Activated T-helper 2 cell treated with anti-CD3 and anti-CD28 coated beads, Interferon-gamma antibody, Interleukin-2, Interleukin-4, amounts not matched to agents 10 μg/mL and 5 μg/mL and 100 μg/mL, durations not matched to agents 14 hours and 24 hours and 36 hours (primary cell): ENCODE results near the gene ANKRD12. TPM values are rescaled to one million over a fixed set of nuclear protein-coding genes. Genes with fewer than 3 reads are reported as not detected.

Experiments
- DNase-seq: peaks from one replicate; pipeline ENCODE4 v3.0.0; 2021; ENCODE audit warnings: low spot score
- H3K27ac Mint-ChIP-seq: one replicate; pipeline ENCODE4 v1.8.0; 2021; ENCODE audit warnings: mixed read lengths
- H3K27me3 Mint-ChIP-seq: one replicate; pipeline ENCODE4 v1.8.0; 2021; ENCODE audit warnings: low read depth, mixed read lengths
- H3K36me3 Mint-ChIP-seq: one replicate; pipeline ENCODE4 v1.8.0; 2021; ENCODE audit warnings: low read depth, mixed read lengths
- H3K4me1 Mint-ChIP-seq: one replicate; pipeline ENCODE4 v1.8.0; 2021; ENCODE audit warnings: low read depth, mixed read lengths
- H3K4me3 Mint-ChIP-seq: one replicate; pipeline ENCODE4 v1.8.0; 2021; ENCODE audit warnings: low read depth, mild to moderate bottlenecking, moderate library complexity, mixed read lengths
- H3K9me3 Mint-ChIP-seq: one replicate; pipeline ENCODE4 v1.8.0; 2021; ENCODE audit warnings: mixed read lengths
- intact Hi-C: fragments of 100-400 bp; cut with micrococcal nuclease; formaldehyde crosslinking; loops from one replicate; pipeline ENCODE4 v1.15.1; 2023
- total RNA-seq: library from RNA; stranded (reverse); gene quantifications from 2 replicates; pipeline ENCODE4 v1.2.3, GENCODE V29; 2022

ANKRD12 gene
- total RNA-seq, 1 donor from 2014 or later: 68.7 TPM

- H3K36me3 Mint-ChIP-seq: peaks cover 55% of the 10 kb centered on the region
- no peak overlapping the region for H3K4me3 Mint-ChIP-seq
- no peaks in the 10 kb centered on the region for H3K27me3 Mint-ChIP-seq
- H3K27ac Mint-ChIP-seq: no peak overlapping the region
- DNase-seq: no peak
- no peaks in the 10 kb centered on the region for H3K4me1 Mint-ChIP-seq
- H3K9me3 Mint-ChIP-seq: no peaks in the 10 kb centered on the region
- intact Hi-C loops: no loop called here
These were observed 139.3 kb downstream of the ANKRD12 start for GRCh38 chr18:9275890-9276289.

- intact Hi-C loops: no loop called here
- Mint-ChIP-seq H3K27me3 (no peaks in the 10 kb centered on the region), H3K4me1 (no peaks in the 10 kb centered on the region), H3K4me3 (no peak overlapping the region), H3K9me3 (no peaks in the 10 kb centered on the region), H3K36me3 (peaks cover 49% of the 10 kb centered on the region), H3K27ac (no peak overlapping the region)
- DNase-seq: no peak
These were observed 141.4 kb downstream of the ANKRD12 start for GRCh38 chr18:9278028-9278427.

- no peaks in the 10 kb centered on the region for H3K27me3 Mint-ChIP-seq
- peaks cover 38% of the 10 kb centered on the region for H3K36me3 Mint-ChIP-seq
- no peaks in the 10 kb centered on the region for H3K4me1 Mint-ChIP-seq
- no peaks in the 10 kb centered on the region for H3K9me3 Mint-ChIP-seq
- no peak overlapping the region for H3K4me3 Mint-ChIP-seq
- intact Hi-C loops: no loop called here
- DNase-seq: no peak
- no peak overlapping the region for H3K27ac Mint-ChIP-seq
These were observed 144.3 kb downstream of the ANKRD12 start for GRCh38 chr18:9280849-9281248.

- Mint-ChIP-seq H3K27ac (no peak overlapping the region), H3K27me3 (no peaks in the 10 kb centered on the region), H3K4me3 (no peak overlapping the region), H3K4me1 (no peaks in the 10 kb centered on the region), H3K9me3 (no peaks in the 10 kb centered on the region), H3K36me3 (peaks cover 34% of the 10 kb centered on the region)
- intact Hi-C loops: no loop called here
- DNase-seq: no peak
These were observed 145.2 kb downstream of the ANKRD12 start for GRCh38 chr18:9281780-9282179.

GRCh38 chr18:9283791-9284190 is 147.2 kb downstream of the ANKRD12 start:
- Mint-ChIP-seq H3K4me3 (no peak overlapping the region), H3K9me3 (peaks cover 4% of the 10 kb centered on the region), H3K27me3 (no peaks in the 10 kb centered on the region), H3K4me1 (no peaks in the 10 kb centered on the region), H3K36me3 (peaks cover 26% of the 10 kb centered on the region), H3K27ac (no peak overlapping the region)
- intact Hi-C loops: no loop called here
- no peak for DNase-seq

GRCh38 chr18:9285604-9286003 is 149.0 kb downstream of the ANKRD12 start:
- no peak for DNase-seq
- Mint-ChIP-seq H3K27ac (no peak overlapping the region), H3K36me3 (peaks cover 17% of the 10 kb centered on the region), H3K4me3 (no peak overlapping the region), H3K27me3 (no peaks in the 10 kb centered on the region), H3K4me1 (no peaks in the 10 kb centered on the region), H3K9me3 (peaks cover 4% of the 10 kb centered on the region)
- intact Hi-C loops: no loop called here

GRCh38 chr18:9287036-9287435 is 150.5 kb downstream of the ANKRD12 start:
- Mint-ChIP-seq H3K36me3 (peaks cover 12% of the 10 kb centered on the region), H3K4me1 (no peaks in the 10 kb centered on the region), H3K4me3 (no peak overlapping the region), H3K27ac (no peak overlapping the region), H3K9me3 (peaks cover 4% of the 10 kb centered on the region), H3K27me3 (no peaks in the 10 kb centered on the region)
- intact Hi-C loops: no loop called here
- DNase-seq: no peak

- DNase-seq: no peak
- intact Hi-C loops: no loop called here
- Mint-ChIP-seq H3K4me3 (no peak overlapping the region), H3K27ac (no peak overlapping the region), H3K27me3 (no peaks in the 10 kb centered on the region), H3K36me3 (peaks cover 4% of the 10 kb centered on the region), H3K9me3 (peaks cover 20% of the 10 kb centered on the region), H3K4me1 (no peaks in the 10 kb centered on the region)
These were observed 153.1 kb downstream of the ANKRD12 start for GRCh38 chr18:9289698-9290097.

GRCh38 chr18:9290156-9290555 is 153.6 kb downstream of the ANKRD12 start:
- DNase-seq: no peak
- intact Hi-C loops: no loop called here
- peaks cover 4% of the 10 kb centered on the region for H3K36me3 Mint-ChIP-seq
- H3K27me3 Mint-ChIP-seq: no peaks in the 10 kb centered on the region
- H3K4me1 Mint-ChIP-seq: no peaks in the 10 kb centered on the region
- no peak overlapping the region for H3K4me3 Mint-ChIP-seq
- peaks cover 20% of the 10 kb centered on the region for H3K9me3 Mint-ChIP-seq
- H3K27ac Mint-ChIP-seq: no peak overlapping the region

GRCh38 chr18:9292047-9292446 is 155.5 kb downstream of the ANKRD12 start:
- H3K4me3 Mint-ChIP-seq: no peak overlapping the region
- H3K36me3 Mint-ChIP-seq: no peaks in the 10 kb centered on the region
- H3K27me3 Mint-ChIP-seq: no peaks in the 10 kb centered on the region
- no peak overlapping the region for H3K27ac Mint-ChIP-seq
- H3K9me3 Mint-ChIP-seq: peaks cover 20% of the 10 kb centered on the region
- H3K4me1 Mint-ChIP-seq: no peaks in the 10 kb centered on the region
- intact Hi-C loops: no loop called here
- no peak for DNase-seq

GRCh38 chr18:9293948-9294347 is 157.4 kb downstream of the ANKRD12 start:
- DNase-seq: no peak
- Mint-ChIP-seq H3K4me1 (no peaks in the 10 kb centered on the region), H3K9me3 (peaks cover 15% of the 10 kb centered on the region), H3K27me3 (no peaks in the 10 kb centered on the region), H3K36me3 (no peaks in the 10 kb centered on the region), H3K4me3 (no peak overlapping the region), H3K27ac (no peak overlapping the region)
- intact Hi-C loops: no loop called here

- Mint-ChIP-seq H3K4me3 (no peak overlapping the region), H3K9me3 (peaks cover 15% of the 10 kb centered on the region), H3K4me1 (no peaks in the 10 kb centered on the region), H3K27ac (no peak overlapping the region), H3K36me3 (no peaks in the 10 kb centered on the region), H3K27me3 (no peaks in the 10 kb centered on the region)
- DNase-seq: no peak
- intact Hi-C loops: no loop called here
These were observed 159.8 kb downstream of the ANKRD12 start for GRCh38 chr18:9296233-9297006.

- DNase-seq: no peak
- H3K9me3 Mint-ChIP-seq: peaks cover 15% of the 10 kb centered on the region
- no peaks in the 10 kb centered on the region for H3K27me3 Mint-ChIP-seq
- no peak overlapping the region for H3K27ac Mint-ChIP-seq
- intact Hi-C loops: no loop called here
- no peaks in the 10 kb centered on the region for H3K36me3 Mint-ChIP-seq
- H3K4me1 Mint-ChIP-seq: no peaks in the 10 kb centered on the region
- H3K4me3 Mint-ChIP-seq: no peak overlapping the region
These were observed 160.4 kb downstream of the ANKRD12 start for GRCh38 chr18:9297007-9297393.
